GM21737 (cell line): ENCODE measurements around the gene MAGEB3.

Experiments used
- ATAC-seq: cut with Tn5 transposase; IDR thresholded peaks from one replicate; pipeline ENCODE4 v1.9.1; 2021; ENCODE audit warnings: mild to moderate bottlenecking, moderate library complexity; ENCODE audit not compliant: unreplicated experiment

Gene MAGEB3

GRCh38 chrX:30278365-30278764, 47.9 kb downstream of the MAGEB3 start:
- no peak for ATAC-seq

GRCh38 chrX:30280428-30280827, 50.0 kb downstream of the MAGEB3 start:
- ATAC-seq = no peak

DNA sequence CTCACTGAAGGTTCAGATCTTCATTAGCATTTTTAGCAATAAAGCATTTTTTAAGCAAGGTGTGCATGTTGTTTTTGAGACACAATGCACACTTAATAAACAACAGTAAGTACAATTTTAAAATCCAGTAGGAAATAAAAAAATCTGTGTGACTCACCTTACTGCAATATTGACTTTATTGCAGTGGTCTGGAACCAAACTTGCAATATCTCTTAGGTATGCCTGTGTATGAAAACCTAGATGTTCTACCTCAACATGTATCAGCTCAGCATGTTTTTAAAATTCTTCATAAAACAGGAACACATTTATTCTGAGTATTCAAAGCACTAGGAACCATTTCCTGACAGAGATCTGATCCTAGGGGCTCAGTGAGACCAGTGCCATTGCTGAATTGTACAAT, 52.1 kb downstream of the MAGEB3 start:
- ATAC-seq = no peak

- ATAC-seq = no peak
These were observed 53.2 kb downstream of the MAGEB3 start for GRCh38 chrX:30283456-30284200.
